Measurements from ENCODE around the gene DLG2.

The DLG2 gene

DNA sequence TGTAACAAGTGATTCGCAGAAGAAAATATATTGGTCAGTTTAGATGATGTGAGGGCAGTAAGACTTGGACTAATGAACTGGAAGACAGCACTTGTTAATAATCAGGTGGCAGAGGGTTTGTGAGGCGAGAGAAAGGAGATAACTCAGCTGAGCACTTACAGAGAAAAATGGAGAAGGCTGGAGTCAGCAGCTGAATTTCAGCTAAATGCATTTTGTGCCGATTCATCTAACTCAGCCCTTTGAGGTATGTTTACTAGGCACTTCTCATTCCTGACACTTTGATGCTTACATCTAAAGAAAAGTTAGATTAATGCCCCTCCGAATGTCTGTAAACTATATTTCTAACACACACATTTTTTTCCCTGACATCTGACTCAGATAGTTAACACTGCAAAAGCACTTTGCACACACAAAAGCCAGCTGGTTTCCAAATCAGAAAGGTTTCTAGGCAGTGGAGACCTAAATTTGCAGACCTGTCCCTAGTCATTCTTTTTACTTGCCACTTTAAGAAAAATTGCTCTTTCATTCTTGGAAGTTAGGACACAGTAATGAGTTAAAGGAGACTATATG, 1481.4 kb downstream of the DLG2 start:
- no peak for FAIRE-seq
- DNase-seq (ENCODE audit: low spot score) = no peak

DNA sequence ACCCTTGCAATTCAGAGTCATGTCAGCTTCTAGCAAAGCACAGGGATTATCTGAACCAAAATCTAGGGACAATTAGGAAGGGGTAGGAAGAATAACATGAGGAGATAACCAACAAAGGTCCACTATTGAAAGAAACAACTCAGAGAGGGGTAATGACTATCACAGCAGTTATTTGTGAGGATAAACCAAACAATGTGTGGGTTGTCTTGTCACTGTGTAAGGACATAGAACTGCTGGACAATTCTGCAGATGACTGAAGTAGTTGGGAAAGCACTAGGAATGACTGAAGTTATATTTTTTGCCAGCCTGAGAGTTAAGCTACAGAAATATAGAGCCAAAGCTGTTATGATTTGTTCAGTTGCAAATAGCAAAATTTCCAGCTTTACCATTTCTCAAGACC, 1482.6 kb downstream of the DLG2 start:
- no peak for FAIRE-seq

DNA sequence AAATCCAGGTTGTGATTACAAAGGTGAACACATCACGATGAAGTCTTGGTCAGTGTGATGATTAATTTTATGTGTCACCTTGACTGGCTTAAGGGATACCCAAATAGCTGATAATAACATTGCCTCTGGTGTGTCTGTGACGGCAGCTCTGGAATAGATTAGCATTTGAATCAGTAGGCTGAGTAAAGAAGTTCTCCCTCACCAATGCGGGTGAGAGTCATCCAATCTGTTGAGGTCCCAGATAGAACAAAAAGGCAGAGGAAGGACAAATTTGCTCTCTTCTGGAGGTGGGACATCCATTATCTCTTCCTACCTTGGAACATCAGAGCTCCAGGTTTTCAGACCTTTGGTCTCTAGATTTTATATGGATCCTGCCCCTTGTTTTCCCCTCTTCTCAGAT, 1484.7 kb downstream of the DLG2 start:
- no peak for FAIRE-seq
- no peak for DNase-seq (ENCODE audit: low spot score)

More for the DNA sequence above, 1482.6 kb downstream of the DLG2 start:
- DNase-seq (ENCODE audit: low spot score) = no peak

DNA sequence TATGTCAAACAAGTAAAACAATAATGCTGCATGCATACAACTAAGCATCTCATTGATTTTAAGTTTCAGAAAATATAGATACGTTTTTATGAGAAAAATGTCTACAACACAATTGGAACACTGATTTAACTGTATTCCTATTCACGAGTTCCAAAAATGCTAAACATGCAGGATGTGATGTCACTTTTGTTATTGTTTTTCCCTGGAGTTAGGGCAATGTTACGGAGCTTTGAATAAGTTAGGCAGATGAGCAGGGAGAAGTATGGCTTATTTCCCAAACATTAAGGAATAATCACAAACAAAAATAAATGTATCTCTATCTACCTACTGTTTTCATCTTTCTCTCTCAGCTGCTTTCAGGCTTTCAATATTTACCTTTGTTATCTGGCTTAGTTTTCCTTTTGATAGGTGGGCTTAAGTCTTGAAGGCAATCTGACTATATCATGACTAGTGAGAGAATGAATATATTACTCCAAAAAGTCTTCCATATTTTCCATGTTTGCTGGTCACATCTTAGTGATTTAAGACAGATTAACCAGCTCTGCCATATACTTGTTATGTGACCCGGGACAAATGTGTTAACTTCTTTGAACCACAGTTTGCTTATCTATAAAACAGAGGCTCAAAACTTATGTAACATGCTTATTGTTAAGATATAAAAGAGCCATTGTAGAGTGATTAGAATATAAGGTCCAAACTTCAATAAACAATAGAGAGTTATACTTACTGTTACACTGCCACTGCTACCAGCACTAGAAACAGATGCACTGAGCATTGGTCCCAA, 1486.6 kb downstream of the DLG2 start:
- DNase-seq (ENCODE audit: low spot score) = no peak
- FAIRE-seq = no peak

DNA sequence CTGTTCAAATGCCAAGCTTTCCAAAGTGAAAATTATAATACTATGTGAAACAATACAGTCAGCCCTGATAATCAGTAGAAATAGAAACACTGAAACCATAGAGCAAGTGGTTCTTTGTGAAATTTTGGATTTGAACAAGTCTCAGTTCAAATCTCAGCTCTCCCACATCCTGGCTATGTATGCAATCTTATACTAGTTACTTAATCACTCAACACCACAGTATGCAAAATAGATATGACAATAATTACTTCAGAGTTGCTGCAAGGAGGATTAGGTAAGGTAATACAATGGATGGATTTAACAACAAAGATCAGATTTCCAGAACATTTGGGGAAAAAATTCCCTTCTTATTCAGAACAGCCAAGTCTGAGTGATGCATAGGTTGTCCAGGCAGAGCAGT, 1489.2 kb downstream of the DLG2 start:
- no peak for DNase-seq (ENCODE audit: low spot score)
- no peak for FAIRE-seq

DNA sequence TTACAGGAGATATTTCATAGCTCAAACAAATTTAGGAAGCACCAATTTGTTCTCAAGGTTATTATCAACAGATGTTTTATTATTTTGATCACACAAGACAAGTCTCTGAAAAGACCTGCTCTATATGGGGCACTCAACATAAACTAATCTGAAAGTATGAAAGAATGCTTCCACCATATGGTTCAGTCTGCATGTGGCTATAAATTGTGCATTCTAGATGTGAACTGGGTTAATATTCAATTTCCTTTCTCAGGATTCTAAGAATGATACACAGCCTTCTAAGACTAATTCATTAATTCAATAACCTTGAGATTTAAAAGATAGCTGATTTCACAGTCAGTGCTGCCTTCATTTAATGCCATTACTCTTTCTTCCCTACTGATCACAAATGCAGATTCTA, 1489.6 kb downstream of the DLG2 start:
- no peak for DNase-seq (ENCODE audit: low spot score)
- no peak for FAIRE-seq

DNA sequence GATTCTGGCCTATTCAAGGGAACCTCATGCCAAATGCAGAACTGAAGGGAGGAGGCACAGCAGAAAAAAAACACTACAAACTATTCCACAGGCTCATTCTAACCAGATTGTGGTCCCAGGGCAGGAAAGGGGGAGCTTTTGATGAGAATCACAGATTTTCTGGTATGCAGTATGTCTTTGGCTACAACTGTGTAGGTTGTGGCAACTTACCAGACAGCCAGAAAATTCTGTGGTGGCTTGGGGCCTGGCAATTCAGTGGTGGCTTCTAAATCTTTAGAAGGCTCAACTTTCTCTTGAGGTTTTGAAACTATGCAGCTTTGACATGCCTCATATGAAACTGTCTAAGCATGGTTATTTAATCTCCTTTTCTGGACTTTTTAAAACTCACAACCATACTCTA, 1490.2 kb downstream of the DLG2 start:
- FAIRE-seq (no peak), DNase-seq (ENCODE audit: low spot score) (no peak)

DNA sequence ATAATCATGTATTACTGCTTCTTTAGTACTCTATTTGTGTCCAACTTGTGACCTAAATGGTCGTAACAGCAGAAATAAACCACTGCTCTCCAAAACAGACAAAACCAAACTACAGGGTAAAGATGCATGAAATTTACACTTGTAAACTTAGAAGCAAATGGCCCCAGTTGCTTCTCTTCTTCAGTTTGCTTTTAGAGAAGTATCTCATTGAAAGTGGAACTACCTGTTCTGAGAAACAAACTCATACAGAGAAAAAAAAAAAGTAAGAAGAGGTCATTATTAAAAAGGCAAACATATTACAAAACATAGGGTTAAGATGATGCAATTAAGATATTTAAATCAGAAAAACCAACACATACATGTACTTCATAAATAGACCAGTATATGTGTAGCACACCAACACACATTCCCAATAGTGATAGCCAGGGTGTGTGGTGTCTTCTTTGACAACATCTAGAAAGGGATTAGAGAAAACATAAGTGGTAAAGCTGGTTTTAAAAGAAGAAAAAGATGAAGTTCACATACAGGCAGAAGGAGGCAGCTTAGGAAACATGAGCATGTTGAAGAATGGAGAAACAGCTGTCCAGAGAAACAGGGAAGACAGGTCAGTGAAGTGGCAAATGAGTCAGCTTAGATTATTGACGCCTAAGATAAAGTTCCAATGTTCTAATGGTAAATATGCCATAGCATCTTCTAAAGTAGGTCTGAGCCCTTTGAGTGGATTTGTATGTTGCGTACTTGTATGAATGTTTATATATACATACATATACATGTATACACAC, 1496.3 kb downstream of the DLG2 start:
- DNase-seq (ENCODE audit: low spot score) (no peak), FAIRE-seq (no peak)

DNA sequence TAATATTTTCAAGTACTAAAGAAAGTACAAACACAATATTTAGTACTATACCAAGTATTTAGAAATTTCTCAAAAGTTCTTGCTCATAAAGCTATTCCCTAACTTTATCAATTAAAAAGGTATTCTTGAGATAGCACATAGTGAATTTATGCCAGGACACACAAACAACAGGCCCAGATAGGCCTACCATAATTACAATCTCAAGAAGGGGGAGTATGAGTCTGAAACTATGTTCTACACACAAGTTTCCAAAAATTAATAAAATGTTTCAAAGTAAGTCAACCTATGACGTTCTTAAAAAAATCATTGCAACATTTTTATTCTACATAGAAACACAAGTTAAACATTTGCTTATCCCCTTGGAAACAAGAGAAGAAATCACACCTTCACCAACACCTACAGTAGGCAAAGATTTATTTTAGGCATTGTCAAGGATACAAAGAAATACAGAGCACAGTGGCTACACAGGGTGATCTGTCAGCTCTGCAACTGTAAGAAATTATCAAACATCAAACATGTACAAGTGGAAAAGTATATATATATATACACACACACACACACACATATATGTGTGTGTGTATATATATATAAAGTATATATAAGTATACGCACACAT, 1497.1 kb downstream of the DLG2 start:
- no peak for FAIRE-seq
- DNase-seq (ENCODE audit: low spot score) = no peak

DNA sequence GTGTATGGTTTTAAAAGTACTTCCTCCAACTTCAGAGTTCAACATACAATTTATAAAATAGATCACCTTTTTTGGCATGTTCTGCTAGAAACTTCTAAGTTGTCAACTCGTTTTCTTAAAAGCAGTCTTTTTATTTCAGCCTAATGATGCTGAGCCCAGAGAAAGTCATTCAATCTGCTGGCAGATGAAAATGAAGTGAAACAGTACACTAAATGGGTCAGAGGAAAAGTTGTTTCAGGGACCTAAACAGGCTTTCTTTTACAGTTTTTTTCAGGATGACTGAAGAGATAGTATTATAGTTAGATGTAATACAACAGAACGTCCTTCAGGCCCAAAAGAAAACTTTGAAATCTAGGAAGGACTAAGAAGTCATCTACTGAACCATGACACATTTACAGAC, 1498.3 kb downstream of the DLG2 start:
- no peak for FAIRE-seq
- no peak for DNase-seq (ENCODE audit: low spot score)

DNA sequence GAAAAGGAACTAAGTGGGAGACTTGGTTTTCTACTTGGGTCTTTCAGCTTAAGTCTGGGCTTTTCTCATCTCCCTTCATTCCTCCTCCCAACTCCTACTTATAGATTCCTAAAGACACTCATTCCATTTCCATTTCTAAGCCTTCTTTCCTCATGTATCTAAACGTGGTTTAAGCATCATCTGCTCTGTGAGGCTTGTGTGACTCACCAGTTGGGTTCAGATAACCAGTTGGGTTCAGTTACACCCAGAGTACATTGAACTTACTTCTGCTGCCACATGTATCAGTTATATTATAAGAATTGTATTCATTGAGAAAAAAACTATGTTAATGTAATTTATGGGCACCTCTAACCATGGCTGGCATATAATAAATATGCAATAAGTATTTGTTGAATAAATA, 1509.8 kb downstream of the DLG2 start:
- no peak for FAIRE-seq

DNA sequence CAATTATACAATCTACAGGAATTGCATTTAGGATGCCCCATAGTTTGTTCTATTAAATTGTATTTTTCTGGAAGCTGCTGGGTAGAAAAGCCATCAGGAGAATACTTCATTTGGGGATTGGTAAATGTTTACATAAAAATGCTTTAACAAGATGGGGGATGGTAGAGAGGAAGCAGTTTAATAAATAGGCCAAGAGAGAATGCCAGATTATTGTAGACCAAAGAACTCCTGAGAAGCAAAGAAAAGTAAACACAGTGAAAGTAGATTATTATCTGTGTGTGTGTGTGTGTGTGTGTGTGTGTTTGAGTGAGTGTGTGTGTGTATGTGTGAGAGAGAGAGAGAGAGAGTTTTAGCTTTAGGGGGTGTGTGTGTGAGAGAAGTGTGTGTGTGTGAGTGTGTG, 1520.6 kb downstream of the DLG2 start:
- no peak for DNase-seq (ENCODE audit: low spot score)
- FAIRE-seq = no peak

More for the DNA sequence above, 1509.8 kb downstream of the DLG2 start:
- no peak for DNase-seq (ENCODE audit: low spot score)

DNA sequence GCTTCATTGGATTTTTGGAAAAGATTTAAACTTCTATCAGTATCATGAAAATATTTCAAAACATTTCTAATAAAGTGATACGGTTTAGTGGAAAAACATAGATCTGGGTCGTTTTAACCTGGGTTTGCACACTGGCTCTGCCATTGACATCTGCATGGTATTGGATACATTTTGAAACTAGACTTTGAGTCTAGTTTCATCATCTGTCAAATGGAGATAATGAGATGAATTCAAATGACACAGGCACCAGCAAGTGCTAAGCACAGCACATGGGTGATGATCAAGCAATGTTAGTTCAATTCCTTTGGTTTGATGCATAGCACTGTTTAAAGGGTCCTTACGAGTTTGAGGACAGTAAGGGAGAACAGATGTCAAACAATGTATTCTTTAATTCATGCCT, 1522.0 kb downstream of the DLG2 start:
- FAIRE-seq (no peak), DNase-seq (ENCODE audit: low spot score) (no peak)

DNA sequence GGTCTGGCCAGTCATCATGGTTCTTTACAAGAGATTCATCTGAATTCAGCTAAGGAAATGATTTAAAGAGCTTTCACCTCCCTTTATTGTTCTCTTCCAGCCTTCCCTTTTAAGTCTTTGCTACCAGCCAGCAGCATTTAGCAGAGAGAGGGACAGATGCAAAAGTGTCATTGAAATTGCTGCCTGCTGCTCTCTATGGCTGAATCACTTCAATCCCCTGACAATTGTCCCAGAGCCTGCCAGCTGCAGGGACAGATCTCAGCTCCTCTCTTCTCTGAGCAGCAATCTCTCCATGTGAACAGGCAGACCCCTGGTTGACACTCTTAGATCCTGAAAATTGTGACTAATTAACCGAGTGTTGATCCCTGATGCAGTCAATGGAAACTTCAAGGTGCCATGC, 1524.0 kb downstream of the DLG2 start:
- FAIRE-seq = no peak
- no peak for DNase-seq (ENCODE audit: low spot score)

DNA sequence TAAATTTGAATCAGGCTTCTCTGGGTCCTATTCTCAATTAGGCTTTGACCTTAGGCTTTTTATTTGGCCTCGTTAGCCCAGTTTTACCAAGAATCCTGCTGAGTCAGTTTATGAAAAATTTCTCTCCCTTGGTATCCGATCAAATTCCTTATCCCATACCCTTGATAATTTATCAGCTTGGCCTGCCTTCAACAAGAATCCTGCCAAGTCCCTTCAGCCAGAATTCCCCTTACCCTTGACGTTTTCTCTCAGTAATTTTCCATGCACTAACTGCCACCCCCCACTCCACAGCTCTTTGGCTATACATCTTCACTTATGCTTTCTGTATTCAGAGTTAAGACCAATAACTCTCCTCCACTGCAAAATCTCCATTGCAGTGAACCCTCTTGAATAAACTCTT, 1530.0 kb downstream of the DLG2 start:
- DNase-seq (ENCODE audit: low spot score) (no peak), FAIRE-seq (no peak)

DNA sequence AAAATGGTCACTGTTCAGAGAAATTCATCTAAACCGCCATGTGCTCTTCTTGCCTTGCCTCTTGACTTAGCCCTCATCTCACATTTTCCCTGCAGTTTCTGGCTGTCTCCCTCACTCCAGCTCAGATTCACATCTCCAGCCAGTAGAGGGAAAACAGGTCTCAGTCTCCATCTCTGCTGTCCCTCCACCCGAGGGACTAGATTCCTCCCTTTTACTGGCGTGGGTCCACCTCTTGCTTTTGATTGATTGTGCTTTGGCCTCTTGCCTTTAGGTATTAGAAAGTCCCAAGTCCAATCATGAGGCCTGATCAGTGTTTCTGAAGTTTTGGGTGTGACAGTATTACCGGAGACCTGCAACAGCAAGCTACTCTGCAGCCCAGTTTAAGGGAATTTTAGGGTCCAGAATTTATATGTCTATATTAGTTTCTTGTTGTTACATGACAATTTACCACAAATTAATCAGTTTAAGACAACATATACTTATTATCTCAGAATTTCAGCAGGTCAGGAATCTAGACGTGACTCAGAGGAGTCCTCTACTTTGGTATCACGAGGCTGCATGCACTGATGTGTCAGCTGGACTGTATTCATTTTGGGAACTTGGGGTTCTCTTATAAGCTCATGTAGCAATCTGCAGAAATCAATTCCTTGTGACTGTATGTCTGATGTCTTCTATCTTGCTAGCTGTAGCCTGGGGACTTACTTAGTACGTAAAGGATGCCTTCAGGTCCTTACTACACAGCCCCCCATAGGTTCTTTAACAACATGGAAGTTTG, 1535.7 kb downstream of the DLG2 start:
- FAIRE-seq (no peak), DNase-seq (ENCODE audit: low spot score) (no peak)

DNA sequence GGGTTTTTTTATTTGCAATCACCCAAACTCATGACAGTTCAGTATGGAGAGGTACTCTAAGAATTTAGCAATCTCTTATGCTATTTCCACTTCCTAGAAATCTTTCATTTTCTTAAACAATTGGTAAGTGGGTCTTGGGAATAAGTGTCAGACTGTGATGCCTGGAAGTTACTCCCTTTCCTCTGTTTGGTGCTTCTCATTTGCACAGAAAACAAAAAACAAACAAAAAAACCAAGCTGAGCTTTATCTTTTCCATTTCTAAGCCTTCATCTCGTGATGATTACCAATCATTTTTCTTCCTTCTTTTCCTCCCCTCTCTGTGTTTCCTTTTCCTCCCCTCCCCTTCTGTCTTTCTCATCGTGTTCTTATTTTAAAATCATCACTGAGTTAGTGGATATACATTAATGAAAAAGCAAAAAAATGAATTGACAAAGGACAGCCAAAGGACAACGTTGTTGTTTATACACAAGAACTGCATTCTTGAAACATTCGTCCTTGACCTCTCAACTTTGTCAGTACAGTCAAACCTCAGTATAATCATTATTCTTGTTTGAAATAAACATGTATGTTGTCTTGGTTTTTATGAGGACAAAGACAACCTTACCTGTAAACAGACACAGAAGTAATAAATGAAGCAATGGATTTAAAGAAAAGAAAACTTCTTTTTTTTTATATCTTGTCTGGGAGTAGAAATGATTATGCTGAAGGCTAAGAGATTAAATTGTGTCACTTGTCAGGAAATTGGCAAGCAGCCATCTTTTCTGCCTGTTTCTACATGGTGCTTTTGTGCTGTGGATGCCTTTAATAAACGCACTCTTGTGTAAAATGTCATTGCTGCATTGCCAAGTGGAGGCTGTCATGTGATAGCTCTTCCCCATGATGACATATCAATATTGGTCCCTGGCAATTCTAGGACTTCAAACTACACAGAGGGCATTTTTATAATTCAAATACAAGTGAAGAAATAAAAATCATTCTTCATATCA, 1537.8 kb downstream of the DLG2 start:
- DNase-seq (ENCODE audit: low spot score) (no peak), FAIRE-seq (no peak)

DNA sequence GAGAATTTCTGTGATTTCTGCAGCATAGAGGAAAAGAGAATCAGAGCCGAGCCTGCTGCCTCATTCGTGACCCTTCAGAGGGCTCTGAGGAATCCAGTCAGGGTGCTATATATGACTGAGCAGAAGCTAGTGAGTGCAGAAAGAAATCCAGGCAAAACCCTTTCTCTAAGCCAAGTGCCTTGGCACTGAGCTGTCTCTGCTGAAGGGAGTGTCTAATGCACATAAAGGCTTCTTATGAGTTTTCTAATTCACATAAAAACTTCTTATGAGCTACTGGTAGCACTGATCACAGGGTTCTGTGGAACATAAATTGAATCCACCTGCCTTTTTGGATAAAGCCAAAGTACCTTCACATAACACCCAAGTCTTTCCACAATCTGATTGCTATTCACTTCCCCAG, 1555.3 kb downstream of the DLG2 start:
- no peak for FAIRE-seq

DNA sequence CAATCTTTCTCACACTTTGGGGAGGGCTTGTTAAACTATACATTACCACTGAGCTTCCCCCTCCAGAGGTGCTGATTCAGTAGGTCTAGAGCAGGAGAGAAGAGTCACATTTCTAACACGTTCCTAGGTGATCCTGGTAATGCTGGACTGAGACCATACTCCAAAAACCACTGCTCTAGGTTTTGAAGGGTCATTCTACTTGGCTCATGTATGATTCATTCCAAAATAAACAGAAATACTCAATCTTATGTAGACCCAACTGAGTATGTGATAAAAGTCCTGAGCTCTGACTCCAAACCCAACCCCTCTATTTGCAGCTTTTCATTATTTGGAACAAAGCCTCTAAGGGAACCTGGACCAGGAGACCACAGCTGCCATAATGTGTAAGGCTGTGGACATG, 1558.1 kb downstream of the DLG2 start:
- FAIRE-seq (no peak), DNase-seq (ENCODE audit: low spot score) (no peak)

More for the DNA sequence above, 1555.3 kb downstream of the DLG2 start:
- no peak for DNase-seq (ENCODE audit: low spot score)

DNA sequence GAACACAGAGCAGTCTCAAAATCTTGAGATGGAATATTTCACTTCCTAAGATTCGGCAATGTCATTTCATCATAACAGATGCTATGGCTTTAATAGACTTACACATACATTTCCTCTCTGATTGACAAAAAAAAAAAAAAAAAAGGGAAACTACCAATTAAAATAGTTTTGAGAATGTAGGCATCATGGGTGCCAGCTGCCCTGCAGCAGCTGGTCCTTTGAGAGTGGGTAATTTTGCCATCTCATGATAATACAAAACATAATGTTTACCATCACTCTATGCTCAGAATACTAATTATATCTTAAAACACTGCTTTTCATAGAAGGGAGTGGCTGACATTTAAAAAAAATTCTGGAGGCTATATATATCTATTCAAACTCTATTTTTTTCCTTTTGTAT, 1565.4 kb downstream of the DLG2 start:
- FAIRE-seq (no peak), DNase-seq (ENCODE audit: low spot score) (no peak)
